HTERT RPE-1 (cell line): ENCODE data around the gene POLRMT.
"Not testable (repeated sequence)": the region's sequence is repeated elsewhere in the genome, so short reads cannot be mapped to it uniquely, and the experiment has no call there.

ENCODE experiments used
- in situ Hi-C: fragments of 300-500 bp; cut with MboI; formaldehyde crosslinking; loops from 4 replicates; pipeline ENCODE4 v1.14.3; 2020; ENCODE audit warnings: low sequenced_read_pairs

POLRMT gene

DNA sequence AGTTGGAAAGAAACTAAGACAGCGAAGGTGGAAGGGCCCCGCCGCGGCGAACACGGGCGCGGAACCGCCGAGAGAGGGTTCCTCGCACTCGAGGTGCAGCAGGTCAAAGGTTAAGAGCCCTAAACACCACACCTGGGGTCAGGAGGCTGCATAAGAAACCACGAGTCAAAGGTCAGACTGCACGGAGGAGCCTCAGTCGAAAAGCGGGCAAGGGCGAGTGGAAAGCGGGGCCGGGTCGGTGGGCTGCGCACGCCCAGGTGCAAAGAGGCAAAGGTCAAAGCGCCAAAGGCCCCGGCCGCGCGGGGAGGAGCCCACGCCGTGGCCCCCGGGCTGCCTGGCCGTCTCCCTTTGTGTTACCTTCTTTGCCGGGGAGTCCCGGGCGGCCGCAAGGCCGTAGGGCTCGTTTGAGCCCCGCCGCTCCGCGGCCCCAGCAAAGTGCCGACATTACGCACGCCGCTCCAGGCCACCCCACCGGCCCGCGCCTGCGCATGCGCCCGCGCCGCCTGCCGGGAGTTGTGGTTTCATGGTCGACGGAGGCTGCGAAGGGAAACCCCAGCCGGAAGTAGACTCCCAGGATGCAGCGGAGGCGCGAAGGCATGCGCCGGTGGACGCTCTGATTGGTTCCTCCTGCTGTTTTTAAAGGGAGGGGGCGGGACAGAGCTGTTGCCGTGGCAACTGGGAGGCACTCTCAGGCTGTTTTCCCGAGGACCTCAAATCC lies at the start of gene POLRMT:
Gene POLRMT (minus strand): TSS at position 470 of the 718 bp plus-strand sequence. CDS start 25 bp downstream, at position 445.
- in situ Hi-C loops, result no loop called here

DNA sequence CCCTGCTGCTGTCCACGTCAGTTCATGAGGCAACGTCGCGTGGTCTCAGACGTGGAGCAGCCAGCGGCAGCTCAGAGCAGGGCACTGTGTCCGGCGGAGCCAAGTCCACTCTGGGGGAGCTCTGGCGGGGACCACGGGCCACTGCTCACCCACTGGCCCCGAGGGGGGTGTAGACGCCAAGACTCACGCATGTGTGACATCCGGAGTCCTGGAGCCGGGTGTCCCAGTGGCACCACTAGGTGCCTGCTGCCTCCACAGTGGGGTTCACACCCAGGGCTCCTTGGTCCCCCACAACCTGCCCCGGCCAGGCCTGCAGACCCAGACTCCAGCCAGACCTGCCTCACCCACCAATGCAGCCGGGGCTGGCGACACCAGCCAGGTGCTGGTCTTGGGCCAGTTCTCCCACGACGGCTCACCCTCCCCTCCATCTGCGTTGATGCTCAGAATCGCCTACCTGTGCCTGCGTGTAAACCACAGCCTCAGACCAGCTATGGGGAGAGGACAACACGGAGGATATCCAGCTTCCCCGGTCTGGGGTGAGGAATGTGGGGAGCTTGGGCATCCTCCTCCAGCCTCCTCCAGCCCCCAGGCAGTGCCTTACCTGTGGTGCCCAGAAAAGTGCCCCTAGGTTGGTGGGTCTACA lies 49.5 kb upstream of the POLRMT start:
- in situ Hi-C loops, result no loop called here

DNA sequence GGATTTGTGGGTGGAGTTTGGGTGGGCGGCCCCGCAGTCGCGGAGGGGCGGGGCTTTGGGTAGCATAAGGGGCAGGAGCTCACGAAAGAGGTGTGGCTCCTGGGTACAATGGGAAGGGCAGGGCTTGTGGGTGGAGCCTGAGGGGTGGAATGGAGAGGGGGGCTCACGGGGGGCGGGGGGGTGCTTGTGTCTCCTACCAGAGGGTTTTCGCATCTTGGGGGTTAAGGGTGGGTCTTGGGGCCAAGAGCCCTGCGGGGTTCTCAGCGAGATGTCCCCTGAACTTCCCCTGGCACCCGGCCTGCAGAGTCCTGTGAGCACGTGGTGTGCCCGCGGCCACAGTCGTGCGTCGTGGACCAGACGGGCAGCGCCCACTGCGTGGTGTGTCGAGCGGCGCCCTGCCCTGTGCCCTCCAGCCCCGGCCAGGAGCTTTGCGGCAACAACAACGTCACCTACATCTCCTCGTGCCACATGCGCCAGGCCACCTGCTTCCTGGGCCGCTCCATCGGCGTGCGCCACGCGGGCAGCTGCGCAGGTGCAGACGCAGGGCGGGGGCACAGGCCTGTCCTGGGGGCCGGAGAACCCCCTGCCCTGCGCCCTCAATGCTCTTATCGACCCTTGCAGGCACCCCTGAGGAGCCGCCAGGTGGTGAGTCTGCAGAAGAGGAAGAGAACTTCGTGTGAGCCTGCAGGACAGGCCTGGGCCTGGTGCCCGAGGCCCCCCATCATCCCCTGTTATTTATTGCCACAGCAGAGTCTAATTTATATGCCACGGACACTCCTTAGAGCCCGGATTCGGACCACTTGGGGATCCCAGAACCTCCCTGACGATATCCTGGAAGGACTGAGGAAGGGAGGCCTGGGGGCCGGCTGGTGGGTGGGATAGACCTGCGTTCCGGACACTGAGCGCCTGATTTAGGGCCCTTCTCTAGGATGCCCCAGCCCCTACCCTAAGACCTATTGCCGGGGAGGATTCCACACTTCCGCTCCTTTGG lies 48.0 kb upstream of the POLRMT start:
- in situ Hi-C loops, result no loop called here

DNA sequence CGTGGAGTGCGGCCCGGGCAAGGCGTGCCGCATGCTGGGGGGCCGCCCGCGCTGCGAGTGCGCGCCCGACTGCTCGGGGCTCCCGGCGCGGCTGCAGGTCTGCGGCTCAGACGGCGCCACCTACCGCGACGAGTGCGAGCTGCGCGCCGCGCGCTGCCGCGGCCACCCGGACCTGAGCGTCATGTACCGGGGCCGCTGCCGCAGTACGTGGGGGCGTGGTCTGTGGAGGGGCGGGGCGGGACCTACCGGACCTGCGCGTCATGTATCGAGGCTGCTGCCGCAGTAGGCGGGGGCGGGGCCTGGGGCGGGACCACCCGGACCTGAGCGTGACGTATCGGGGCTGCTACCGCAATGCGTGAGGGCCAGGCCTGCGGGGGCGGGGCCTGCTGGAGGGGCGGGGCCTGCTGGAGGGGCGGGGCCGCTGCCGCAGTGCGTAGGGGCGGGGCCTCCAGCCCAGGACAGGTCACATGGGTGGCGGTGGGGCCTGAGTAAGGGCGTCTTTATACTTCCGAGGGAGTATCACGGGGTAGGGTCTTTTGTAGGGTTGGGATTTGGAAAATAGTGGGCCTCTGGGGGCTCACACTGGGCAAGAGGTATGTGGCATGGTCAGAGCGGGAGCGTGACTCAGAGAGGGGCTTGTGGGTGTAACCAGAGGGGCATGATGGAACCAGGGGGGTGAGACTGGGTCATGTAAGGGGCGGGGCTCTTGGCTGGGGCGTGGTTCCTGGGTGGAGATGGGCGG lies 47.1 kb upstream of the POLRMT start:
- in situ Hi-C loops, result no loop called here

DNA sequence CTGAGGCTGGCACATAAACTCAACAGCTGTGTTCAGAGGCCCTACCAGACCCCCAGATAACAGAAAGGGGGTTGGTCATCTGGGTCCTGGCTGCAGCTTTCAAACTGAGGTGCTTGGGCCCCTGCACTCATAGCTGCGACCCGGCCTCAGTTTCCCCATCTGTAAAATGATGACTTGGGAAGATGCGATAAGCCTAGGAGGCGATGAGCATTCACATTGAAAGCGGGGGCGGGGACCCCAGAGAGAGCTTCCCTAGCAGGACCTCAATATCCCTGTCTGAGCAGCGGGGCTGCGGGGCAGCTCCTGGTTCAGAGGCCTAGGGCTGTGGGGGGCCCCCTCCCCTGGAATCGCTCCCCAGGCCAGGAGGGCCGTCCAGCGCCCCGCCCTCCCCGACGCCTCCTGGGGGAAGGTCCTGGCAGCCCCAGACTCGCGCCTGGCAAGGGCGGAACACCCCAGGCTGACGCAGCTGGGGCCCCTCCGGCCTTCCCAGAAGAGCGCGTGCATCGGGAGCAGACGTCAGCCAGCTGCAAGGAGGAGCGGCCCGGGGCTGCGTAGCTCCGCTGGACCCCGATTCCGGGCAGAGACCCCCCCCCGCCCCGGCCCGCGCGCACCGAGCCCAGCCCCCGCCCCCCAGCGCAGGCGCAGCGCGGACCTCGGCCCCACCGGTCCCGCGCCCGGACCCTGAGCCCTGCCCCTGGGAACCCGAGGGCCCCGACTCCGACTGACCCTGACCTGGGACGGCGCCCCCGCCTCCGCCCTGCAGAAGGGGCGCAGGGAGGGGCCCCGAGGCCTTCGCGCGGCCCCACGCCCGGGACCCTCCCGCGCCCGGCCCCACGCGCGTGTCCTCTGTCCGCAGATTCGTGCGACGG lies 46.3 kb upstream of the POLRMT start:
- in situ Hi-C loops, result no loop called here

DNA sequence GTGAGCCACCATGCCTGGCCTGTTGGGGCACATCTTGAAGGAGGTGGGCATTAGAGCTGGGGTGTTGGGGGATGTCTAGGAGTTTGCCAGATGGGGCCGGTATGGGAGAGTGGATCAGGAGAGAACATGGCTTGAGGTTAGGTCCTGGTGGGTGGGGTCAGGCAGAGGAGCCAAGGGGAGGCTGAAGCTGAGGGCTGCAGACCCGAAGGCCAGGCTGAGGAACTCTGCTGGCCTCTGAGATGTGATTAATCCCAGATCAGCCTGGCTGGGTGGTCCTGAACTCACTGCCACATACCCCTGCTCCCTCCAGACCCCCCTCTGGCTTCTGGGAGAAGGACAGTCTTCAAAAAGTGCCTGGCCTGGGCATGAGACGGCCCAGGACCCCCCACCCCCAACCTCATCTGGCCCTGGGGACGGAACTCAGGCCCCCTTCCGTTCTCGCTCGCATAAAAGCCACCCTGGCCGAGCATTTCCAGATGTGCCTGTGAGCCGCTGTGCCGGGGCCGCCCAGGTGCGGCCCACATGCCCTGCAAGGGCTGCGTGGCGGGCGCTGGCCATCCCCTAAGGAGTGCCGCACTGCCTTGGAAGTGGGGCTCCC lies 45.6 kb upstream of the POLRMT start:
- in situ Hi-C loops, result no loop called here

DNA sequence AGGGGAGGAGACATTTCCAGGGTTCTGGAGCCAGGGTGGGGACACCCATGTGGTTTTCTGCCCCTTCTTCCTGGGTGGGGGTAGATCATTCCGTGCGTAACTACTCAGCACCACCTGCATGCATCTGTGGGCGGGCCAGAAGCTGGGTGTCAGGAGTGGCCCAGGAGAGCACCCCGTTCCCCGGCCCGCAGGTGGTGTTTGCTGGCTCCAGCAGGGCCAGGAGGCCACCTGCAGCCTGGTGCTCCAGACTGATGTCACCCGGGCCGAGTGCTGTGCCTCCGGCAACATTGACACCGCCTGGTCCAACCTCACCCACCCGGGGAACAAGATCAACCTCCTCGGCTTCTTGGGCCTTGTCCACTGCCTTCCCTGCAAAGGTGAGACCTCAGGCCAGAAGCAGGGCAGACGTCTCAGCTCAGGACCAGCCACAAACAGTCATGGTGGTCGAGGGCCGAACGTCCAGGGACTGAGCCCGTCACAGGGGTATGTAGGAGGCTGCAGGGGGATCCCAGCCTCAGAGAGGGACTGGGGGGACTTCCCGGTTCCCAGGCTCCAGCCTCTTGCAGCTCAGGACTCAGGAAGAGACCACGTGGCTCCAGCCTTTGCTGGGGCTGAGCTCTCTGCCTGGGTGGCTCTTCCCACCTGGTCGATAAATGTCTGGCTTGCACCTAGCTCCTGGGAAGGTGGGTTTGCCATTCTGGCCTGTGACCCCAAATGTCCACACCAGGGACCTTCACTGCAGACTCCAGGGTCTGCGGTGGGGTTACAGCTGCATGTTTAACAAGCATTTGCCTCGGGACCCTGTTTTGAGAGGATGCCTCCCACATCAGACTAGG lies 44.5 kb upstream of the POLRMT start:
- in situ Hi-C loops, result no loop called here

DNA sequence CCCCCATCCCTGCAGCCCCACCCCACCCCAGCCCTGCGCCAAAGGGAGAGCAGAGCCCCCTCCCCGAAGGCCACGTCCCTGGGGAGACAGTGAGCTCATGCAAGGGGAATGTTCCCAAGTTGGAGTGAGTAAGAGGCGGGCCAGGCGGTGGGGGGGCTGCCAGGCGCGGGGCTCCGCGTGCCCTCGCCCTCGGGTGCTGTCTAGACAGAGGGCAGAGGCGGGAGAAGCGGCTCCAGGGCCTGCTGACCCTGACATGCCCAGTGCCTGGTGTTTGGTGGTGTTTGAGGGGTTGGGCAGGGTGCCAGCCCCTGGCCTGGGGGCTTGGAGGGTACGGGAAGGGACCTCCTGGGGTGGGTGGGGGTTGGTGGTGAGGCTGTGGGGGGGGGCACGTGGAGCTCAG lies 43.9 kb upstream of the POLRMT start:
- in situ Hi-C loops, result no loop called here

DNA sequence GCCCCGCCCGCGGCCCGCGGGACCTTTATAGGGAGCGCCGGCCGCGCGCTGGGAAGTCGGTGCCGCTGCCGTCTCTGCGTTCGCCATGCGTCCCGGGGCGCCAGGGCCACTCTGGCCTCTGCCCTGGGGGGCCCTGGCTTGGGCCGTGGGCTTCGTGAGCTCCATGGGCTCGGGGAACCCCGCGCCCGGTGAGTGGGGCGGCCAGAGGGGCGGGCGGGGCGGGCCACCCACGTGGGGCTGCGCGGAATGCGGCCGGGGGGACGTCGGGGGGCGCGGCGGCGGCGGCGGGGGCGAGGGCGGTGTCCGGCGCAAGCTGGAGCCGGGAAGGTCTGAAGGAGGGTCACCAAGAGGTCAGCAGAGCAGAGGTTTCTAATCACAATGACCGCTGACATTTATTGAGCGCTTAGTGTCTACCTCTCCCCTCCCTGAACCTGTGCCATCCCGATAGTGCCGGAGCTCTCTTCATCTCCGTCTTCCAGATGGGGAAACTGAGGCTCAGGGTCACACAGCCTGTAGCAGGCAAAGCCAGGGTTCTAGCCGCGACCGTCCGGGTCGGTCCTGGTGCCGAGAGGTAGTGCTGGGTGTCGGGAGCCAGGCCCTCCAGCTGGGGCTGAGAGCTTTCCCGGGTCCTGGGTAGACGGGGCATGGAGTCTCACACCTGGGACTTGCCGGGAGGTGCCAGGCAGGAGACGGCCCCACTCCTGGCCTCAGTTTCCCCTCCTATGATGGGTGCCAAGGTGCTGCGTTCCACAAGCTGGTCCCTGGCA lies 43.2 kb upstream of the POLRMT start, which contains the start of gene FSTL3:
Gene FSTL3 (plus strand): TSS at position 54 of the 767 bp plus-strand sequence. CDS start 32 bp downstream, at position 86.
- in situ Hi-C loops, result no loop called here

DNA sequence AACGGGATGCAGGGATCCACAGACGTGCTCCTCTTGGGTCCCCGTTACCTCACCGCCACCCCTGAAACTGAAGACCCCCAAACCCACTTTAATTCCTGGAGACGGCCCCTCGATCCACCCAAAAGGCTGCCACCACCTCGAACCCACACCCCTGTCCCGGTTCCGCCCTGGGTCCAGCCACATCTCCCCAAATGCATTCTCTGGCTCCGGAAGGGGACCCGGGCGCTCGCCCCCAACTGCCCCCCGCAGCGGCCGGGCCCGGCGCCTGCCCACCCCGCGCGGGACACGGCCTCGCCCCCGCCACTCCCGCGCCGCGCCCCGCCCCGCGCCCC lies 42.6 kb upstream of the POLRMT start:
- in situ Hi-C loops, result no loop called here

DNA sequence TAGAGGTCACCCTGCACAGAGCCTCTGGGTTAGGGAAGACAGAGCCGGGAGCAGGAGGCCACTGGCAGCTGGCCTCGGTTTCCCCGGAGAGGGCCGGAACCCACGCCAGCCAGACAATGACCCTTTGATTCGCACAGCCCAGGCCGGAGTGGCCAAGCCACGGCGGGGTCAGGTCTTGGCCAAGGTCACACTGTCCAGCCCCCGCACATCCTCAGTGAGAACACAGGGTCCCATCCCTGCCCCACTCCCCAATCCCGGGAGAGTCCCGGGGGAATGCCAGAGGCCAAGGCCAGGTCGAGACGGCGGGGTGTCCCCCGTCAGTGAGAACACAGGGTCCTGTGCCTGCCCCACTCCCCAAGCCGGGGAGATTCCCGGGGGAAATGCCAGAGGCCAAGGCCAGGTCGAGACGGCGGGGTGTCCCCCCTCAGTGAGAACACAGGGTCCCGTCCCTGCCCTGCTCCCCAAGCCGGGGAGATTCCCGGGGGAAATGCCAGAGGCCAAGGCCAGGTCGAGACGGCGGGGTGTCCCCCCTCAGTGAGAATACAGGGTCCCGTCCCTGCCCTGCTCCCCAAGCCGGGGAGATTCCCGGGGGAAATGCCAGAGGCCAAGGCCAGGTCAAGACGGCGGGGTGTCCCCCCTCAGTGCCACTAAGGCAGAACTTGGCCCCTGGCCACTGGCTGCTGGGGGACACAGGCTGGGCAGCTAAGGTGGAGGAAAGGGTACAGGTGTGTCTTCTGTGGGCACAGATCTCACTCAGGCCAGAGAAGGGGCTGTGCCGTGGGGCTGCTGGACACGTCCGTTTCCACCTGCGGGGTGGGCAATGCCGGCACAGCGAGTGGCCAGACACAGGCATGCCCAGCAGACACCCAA lies 41.2 kb upstream of the POLRMT start:
- in situ Hi-C loops, result no loop called here

DNA sequence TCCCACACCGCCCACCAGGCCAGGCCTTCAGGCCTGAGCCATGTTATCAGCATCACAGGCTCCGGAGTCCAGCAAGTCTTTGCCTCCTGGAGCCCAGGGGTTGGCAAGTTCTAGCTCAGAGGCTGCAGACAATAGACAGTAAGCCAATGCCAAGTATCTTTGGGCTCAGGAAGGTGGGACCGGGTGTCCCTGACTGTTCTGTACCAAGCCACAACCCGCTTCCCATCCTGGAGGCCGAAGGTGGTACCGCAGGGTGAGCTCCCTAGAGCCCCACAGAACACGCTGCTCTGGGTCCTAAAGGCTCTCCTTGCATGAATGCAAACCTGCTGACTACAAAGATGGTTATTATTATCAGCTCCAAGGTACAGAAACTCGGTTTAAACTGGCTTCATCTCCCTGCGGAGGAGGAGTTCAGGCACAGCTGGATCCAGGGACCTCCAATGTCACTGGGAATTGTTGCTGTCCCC lies 37.3 kb upstream of the POLRMT start:
- in situ Hi-C loops, result no loop called here

DNA sequence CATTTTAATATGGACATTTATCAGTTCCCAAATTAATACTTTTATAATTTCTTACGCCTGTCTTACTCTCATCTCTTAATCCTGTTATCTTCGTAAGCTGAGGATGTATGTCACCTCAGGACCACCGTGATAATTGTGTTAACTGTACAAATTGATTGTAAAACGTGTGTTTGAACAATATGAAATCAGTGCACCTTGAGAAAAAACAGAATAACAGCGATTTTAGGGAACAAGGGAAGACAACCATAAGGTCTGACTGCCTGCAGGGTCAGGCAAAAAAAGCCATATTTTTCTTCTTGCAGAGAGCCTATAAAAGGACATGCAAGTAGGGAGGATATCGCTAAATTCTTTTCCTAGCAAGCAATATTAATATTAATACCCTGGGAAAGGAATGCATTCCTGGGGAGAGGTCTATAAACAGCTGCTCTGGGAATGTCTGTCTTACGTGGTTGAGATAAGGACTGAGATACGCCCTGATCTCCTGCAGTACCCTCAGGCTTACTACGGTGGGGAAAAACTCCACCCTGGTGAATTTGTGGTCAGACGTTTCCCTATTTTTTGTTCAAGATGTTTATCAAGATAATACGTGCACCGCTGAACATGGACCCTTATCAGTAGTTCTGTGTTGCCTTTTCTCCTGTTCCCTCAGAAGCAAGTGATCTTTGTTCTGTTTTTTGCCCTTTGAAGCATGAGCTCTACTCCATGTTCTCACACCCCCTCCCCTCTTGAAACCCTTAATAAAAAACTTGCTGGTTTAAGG lies 35.5 kb upstream of the POLRMT start:
- in situ Hi-C loops, result not testable (repeated sequence)

DNA sequence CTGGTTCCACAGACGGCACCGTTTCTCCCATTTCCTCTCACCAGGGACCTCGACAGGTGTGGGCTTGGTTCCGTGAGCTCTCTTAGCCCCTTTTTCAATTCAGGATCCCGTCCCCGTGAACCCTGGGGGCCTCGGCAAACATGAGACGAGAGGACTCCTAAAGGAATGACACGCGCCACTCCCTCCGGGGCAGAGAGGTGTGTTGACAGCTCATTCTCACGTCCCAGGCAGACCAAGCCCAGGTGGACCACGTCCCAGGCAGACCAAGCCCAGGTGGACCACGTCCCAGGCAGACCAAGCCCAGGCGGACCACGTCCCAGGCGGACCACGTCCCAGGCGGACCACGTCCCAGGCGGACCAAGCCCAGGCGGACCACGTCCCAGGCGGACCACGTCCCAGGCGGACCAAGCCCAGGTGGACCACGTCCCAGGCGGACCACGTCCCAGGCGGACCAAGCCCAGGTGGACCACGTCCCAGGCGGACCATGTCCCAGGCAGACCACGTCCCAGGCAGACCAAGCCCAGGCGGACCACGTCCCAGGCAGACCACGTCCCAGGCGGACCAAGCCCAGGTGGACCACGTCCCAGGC lies 33.7 kb upstream of the POLRMT start:
- in situ Hi-C loops, result not testable (repeated sequence)

DNA sequence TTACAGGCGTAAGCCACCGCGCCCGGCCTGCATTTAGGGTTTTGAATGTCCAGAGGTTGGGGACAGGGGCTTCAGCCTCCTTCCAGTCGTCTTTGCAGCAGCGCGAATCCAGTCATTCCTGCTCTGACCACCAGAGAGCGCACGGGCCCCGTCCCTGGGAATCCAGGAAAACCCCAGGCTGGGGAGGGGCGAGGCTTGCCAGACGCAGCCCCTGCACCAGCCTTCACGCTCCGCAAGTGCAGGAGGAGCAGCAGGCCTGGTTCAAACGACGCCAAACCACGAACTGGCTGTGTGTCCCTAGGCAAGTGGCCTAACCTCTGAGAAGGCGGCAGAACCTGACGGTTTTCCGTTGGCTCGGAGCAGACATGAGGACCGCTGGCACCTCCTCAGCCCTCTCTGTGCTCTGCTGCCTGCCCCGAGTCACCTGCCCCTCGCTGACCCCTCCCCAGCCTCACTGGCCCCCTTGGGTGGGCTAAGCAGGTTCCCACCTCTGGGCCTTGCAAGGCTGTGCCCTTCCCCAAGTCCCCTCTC lies 31.6 kb upstream of the POLRMT start:
- in situ Hi-C loops, result no loop called here
